ENCODE measurements around the gene RABL6.
"Not testable (repeated sequence)": the region's sequence is repeated elsewhere in the genome, so short reads cannot be mapped to it uniquely, and the experiment has no call there.

The RABL6 gene

DNA sequence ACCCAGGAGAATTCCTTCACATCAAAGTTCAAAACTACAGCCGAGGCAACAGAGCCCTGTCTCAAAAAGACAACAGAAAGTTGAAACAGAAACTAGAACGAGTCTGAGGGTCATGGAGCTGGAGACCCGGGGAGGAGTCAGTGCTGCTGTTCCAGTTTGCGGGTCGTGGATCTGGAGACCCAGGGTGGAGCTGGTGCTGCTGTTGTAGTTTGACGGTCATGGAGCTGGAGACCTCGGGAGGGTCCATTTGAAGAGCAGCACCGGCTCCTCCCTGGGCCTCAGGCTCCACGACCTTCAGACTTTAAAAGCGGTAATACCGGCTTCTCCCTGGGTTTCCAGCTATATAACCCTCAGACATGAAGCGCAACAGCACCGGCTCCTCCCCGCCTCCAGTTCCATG is 30.4 kb upstream of the RABL6 start:
- DNase-seq, result no peak

DNA sequence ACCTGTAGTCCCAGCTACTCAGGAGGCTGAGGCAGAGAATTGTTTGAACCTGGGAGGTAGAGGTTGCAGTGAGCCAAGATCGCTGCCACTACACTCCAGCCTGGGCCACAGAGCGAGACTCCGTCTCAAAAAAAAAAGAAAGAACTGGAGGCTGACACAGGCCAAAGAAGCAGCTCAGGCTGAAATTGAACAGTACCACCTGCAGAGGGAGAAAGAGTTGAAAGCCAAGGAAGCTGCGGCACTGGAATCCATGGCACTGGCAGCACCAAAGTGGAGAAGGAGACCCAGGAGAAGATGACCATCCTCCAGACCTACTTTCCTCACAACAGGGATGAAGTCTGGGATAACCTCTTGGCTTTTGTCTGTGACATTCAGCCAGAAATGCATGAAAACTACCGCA is 27.9 kb upstream of the RABL6 start:
- DNase-seq, result no peak

DNA sequence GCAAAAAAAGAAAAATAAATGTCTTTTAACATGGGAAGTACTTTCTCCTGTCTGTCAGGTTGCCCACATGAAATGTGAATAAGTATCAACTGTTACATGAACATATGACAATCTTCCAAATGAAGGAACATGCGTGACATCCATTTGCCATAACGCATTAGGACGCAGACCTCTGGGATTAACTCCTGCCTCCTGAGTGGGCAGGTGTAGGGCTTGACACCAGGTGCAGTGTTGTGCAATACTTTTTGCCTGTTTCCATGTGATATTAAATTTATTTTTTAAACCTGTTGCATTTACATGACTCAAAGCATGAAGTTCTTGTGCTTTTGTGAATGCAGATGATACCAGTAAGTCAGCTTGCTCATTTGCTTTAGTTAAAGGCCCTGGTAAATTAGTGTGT is 25.3 kb upstream of the RABL6 start:
- no peak for DNase-seq

DNA sequence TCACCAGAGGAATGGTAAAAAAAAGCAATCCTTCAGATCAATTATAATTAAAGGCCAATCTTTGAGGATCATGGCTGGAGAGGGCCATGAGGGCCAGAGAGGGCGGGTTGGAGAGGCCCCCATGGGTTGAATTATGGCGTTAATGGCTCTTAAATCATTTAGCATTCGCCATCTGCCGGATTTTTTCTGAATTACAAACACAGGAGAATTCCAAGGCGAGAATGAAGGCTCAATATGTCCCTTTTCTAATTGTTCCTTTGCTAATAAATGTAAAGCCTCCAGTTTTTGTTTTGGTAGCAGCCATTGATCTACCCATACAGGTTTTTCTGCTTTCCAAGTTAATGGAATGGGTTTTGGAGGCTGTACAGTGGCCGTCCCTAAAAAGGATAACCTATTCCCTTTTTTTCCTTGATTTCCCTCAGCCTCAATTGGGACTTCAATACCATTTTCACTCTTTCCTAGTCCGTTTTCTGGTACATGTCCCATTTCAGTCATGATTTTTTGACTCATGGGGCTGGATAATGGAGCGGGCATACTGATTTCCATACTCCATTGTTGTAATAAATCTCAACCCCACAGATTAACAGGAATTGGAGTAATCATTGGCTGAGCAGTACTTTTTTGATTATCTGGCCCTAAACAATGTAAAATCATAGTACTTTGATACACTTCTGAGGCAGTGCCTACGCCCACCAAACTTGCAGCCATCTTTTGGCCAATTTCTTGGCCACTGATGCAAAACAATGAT is 23.3 kb upstream of the RABL6 start:
- DNase-seq, result peak; percentile 45

DNA sequence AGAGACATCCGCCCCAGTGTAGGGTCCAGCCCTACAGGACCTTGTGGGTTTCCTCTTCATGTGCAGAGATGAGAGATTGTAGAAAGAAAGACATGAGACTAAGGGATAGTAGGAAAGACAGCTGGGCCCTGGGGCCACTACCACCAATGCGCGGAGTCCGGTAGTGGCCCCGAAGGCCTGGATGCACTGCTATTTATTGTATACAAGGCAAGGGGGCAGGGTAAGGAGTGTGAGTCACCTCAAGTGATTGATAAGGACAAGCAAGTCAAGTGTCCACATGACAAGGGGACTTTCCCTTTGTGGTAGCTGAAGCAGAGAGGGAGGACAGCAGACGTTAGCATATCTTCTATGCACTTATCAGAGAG is 22.8 kb upstream of the RABL6 start:
- no peak for DNase-seq

DNA sequence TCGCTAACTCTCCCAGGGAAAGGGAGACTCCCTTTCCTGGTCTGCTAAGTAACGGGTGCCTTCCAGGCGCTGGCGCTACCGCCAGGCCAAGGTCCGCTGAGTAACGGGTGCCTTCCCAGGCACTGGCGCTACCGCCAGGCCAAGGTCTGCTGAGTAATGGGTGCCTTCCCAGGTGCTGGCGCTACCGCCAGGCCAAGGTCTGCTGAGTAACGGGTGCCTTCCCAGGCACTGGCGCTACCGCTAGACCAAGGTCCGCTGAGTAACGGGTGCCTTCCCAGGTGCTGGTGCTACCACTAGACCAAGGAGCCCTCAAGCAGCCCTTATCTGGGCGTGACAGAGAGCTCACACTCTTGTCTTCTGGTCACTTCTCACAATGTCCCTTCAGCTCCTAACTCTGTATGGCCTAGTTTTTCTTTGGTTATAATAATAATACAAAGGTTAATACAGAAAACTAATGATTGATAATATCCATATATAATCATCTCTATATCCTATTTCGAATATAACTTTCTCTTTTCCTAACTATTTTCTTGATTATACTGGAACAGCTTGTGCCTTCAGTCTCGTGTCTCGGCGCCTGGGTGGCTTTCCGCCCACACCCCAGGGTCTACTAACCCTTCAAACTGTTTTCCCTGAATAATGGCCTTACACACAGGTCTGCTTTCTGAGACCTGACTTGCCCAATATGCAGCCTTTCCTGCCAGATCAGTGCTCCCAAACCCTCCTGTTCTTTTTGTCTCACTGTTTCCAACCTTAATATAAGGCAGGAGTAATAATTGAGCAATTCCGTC is 22.0 kb upstream of the RABL6 start:
- DNase-seq, result not testable (repeated sequence)

DNA sequence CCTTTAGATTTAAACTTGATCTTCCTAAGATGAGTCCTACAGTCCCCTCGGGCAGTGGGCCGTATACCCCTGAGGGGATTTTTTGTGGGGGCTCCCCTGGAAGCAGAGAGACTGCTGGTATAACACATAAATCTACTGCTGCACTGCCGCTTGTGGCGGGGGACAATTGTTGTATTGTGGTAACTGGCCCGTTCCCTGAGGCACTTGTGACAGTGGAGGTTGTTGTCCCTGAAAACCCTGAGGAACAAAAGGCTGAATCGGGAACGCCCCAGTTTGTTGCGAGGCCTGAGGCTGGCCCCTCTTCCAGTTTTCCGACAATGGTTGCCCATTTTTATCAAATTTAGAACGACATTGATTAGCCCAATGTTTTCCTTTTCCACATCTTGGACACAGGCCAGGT is 21.3 kb upstream of the RABL6 start:
- DNase-seq, result no peak

DNA sequence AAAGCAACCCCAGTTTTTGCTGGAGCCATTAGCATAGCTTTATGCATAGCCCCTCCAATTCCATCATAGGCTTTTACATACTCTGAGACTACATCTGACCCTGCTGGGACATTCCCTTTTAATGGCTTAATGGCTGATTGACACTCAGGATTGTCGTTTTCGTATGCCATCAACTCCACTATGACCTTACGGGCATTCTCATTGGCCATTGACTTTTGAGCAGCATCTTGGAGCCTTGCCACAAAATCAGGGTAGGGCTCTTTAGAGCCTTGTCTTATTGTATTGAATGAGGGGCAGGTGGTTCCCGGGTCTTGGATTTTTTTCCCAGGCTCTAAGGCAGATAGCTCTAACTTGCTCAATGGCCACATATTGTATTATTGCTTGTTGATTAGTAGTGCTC is 20.8 kb upstream of the RABL6 start:
- DNase-seq, result not testable (repeated sequence)

DNA sequence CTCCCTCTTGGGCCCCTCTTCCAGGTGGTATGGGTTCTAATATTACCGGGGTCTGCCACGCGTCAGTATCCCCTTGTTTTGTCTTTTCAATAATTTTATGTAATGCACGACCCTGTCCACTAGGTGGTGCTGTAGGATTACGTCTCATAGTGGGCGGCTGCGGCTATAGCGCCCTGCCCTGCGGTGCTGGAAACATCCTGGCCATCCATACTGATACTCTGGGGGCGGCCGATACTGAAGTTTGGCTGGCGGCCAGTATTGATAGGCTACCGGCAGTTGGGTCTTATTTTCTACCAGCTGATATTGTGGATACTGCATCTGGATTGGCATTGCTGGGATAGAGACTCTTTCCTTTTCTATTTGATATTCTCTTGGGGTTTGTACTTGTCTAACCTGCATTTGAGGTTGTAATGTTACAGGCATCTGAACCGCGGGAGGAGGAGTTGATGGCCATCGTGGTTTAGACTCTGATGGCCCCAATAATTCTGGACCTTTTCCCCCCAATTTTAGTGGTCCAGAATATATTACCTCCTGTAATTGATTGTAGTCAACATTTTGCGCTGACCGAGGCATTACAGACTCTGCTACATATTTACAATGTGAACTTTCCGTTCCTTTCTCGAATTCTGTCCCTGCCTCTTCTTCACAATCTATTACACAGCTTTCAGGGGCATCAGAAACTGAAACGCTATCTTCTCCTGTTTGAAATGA is 19.9 kb upstream of the RABL6 start:
- peak; percentile 59 for DNase-seq

DNA sequence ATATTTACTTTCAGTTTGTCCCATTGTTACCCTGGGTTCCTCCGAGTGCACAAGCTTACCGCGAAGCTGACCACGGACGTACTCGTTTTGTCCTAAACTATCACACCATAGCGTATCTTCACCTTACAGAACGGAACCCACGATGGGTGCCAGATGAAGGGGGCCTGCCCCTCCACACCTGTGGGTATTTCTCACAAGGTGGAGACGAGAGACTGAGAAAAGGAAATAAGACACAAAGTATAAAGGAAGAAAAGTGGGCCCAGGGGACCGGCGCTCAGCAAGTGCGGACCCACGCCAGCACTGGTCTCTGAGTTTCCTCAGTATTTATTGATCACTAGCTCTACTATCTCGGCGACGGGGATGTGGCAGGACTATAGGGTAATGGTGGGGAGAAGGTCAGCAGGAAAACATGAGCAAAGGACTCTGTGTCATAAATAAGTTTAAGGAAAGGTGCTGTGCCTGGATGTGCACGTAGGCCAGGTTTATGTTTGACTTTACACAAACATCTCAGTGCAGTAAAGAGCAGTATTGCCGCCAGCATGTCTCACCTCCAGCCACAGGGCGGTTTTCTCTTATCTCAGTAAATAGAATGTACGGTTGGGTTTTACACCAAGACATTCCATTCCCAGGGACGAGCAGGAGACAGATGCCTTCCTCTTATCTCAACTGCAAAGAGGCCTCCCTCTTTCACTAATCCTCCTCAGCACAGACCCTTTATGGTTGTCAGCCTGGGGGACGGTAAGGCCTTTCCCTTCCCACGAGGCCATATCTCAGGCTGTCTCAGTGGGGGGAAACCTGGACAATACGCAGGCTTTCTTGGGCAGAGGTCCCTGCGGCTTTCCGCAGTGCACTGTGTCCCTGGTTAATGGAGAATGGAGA is 18.9 kb upstream of the RABL6 start:
- not testable (repeated sequence) for DNase-seq

DNA sequence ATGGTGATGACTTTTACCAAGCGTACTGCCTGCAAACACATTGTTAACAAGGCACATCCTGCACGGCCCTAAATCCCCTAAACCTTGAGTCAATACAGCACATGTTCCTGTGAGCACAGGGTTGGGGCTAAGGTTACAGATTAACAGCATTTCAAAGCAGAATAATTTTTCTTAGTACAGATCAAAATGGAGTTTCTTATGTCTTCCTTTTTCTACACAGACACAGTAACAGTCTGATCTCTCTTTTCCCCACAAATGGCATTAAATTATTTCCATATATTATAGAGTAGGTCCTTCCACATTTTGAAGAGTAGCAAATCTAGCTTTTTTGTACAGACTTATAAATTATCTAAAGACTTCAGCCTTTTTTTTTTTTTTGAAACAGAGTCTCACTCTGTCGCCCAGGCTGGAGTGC is 18.2 kb upstream of the RABL6 start:
- no peak for DNase-seq

DNA sequence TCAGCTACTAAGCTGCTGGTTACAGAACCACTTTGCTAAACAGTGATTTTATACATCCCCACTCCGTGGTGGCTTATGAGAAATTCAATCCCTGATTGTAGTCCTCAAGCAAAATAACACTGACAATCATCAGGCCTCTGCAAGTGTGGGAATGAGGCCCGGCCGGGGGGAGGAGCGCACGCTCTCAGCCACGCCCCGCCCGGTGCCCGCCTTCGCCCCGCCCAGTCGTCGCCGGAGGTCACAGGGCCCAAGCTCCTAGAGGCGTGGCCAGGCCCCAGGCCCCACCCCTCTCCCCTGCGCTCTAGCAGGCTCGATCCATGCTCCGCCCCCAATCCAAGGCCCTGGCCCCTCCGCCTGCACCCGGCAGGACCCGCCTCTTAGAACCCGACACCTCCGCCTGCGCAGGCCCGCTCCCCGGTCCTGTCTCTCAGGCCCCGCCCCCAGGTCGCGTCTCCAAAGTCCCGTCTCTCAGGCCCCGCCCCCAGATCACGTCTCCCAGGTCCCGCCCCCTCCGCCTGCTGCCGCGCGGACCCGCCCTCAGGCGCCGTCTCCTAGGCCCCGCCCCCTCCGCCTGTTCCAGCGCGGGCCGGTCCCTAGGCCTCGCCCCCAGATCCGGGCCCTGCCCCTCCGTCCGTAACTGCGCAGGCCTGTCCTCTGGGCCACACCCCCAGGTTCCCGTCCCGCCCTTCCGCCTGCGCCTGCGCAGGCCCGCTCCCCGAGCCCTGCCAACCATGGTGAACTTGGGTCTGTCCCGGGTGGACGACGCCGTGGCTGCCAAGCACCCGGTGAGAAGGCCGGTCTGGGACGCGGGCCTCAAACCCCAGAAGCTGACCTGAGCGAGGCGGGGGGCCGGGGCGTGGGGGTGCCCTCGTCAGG is 16.9 kb upstream of the RABL6 start, which contains the start of gene TMEM141:
Gene TMEM141, plus strand, starts transcription at position 705 of the 876 bp plus-strand sequence. Its CDS starts 27 bp downstream, at position 732.
- peak; percentile 99 for DNase-seq

DNA sequence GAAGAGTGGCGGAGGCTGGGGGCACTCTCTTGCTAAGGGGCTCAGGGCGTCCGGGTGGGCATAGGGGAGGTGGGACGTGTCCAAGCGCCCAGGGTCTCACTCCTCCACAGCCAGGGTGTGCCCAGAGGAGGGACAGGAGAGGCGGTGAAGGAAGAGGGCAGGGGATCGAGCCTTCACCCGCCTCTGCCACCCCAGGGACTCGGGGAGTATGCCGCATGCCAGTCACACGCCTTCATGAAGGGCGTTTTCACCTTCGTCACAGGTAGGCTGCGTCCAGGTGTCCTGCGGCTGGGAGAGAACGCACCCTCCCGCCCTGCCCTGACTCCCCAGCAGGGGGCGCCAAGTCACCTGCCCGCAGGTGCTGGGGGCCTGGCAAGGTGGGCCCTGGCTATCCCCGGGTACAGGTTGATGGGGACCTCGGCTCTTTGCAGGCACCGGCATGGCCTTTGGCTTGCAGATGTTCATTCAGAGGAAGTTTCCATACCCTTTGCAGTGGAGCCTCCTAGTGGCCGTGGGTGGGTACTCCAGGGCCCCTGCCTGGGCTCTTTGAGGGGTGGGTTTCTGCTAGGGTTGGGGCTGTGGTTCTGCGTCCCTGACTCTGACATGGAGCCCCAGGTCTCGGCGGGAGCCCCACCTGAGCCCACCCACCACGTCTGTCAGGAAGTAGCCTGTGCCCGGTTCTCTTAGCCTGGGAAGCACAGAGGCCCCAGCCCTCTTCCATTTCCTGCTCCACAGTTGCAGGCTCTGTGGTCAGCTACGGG is 16.1 kb upstream of the RABL6 start:
- DNase-seq, result peak; percentile 64

DNA sequence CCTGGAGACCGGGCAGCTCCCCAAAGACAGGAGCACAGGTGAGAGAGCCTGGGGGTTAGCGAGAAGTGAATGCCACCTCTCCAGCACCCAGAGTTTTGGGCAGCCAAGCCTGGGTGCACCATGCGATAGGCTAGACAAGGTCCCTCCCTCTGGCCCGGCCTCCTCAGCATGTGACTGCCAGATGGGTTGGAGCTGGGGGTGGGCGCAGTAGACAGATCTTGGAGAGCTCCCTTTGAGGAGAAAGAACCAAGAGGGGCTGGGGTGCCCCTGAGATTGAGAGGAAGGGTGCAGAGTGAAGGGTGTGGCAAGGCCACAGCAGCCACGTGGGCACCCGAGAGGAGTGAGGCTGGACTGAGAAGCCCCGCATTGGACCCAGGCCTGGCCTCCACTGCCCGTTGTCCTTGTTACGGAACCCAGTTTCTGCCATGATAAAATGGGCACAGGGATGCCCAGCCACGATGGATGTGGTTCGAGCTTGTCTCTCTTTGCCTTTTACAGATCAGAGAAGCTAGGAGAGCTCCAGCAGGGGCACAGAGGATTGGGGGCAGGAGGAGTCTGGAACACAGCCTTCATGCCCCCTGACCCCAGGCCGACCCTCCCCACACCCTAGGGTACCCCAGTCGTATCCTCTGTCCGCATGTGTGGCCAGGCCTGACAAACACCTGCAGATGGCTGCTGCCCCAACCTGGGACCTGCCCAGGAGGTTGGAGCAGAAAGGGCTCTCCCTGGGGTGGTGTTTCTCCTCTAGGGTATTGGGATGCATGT is 15.2 kb upstream of the RABL6 start:
- no peak for DNase-seq

DNA sequence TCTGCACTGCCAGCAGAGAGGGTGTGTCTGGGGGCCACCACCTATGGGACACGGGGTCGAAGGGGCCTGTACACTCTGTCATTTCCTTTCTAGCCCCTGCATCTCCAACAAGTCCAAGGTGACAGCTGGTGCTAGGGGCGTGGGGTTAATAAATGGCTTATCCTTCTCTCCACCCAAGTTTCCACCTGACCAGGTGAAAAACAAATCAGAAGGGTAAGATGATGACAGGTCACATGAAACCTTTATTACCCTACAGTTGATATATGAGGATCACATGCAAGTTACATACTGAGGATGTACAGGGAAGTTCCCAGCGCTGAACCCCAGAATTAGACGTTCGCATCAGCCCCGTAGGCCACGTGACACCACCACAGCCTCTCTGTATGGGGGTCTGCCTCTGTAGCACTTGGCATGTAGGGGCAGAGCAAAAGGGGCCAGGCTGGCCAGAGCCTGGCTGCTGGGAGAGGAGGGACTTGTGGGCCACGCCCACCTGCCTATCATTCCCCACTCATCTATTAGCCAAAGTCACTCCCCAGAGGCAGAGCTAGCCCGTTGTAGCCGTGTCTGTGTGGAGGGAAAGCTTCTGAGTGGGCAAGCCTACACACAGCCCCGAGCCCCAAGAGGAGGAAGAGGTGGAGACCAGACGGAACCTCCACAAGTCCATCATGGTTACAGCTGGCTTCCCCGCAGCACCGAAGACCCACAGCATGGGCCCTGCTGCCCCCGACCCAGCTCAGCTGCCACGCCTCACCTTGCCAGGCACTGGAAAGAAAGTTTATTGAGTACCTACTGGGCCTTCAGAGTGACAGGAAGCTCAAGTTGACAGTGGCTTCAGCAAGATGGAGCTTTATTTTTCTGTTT is 14.4 kb upstream of the RABL6 start:
- no peak for DNase-seq

DNA sequence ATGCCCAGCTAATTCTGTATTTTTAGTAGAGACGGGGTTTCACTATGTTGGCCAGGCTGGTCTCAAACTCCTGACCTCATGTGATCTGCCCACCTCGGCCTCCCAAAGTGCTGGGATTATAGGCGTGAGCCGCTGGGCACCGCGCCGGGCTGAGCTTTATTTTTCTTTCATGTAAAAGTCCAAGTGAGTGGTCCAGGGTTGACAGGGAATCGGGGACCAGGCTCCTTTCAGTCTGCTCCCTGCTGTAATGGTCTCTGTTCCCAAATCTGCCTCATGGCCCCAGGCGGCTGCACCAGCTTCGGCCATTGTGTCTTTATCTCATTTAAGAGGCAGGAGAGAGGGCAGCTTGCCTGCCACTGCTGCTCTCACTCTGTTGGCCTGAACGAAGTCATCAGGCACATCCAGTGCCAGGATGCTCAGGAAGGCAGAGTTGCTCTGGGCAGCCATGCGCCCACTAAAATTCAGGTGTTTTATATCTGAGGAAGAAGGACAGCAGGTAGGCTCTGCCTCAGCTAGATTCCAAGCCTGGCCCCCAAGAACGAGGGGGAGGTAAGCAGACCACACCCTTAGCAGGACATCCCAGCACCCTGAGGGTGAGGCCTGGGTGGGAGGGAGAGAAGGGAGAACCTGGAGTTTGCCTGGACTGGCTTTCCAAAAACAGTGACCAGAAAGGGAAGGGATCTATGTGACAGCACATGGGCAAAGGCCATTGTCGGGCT is 13.3 kb upstream of the RABL6 start:
- no peak for DNase-seq

DNA sequence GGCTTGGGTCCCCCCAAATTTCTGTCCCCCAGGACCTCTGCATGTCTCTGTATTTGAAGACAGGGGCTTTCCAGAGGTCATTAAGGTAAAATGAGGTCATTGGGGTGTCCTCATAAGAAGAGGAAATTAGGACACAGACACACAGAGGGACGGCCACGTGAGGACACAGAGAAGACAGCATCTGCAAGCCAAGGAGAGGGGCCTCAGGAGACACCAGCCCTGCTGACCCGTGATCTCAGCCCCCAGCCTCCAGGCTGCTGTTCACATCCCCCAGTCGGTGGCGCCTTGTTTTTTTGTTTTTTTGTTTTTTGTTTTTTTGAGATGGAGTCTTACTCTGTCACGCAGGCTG is 12.8 kb upstream of the RABL6 start:
- DNase-seq, result no peak

DNA sequence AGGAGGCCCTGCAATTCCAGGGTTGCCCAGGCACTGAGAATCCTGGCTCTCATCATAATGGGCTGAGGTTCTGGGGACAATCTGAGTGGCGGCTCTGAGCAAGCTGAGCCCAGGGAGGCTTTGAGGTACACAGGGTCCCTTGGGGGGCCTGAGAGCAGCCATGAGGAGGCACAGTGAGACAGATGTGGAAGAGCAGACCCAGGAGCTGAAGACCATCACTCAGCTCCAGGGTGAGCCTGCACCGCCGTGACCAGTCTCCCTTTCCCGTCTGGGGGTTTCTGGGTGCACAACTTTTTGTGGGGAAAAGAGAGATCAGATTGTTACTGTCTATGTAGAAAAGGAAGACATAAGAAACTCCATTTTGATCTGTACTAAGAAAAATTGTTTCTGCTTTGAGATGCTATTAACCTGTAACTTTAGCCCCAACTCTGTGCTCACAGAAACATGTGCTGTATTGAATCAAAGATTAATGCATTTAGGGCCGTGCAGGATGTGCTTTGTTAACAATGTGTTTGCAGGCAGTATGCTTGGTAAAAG is 11.4 kb upstream of the RABL6 start, which contains the start of gene CCDC183:
Gene CCDC183, plus strand, starts transcription at position 101 of the 537 bp plus-strand sequence. Its CDS starts 60 bp downstream, at position 161.
- DNase-seq, result no peak
